NB4 (cell line): Measurements from ENCODE around the gene DDX51.

ENCODE experiments used
- MAX ChIP-seq: IDR thresholded peaks from 2 replicates; pipeline ENCODE4 v1.6.1; 2011; ENCODE audit warnings: low read depth, low read length
- MYC ChIP-seq: IDR thresholded peaks from 2 replicates; pipeline ENCODE4 v1.6.1; 2011; ENCODE audit warnings: low read depth, low read length
- POLR2A ChIP-seq: IDR thresholded peaks from 2 replicates; pipeline ENCODE4 v1.6.1; 2011; ENCODE audit warnings: mild to moderate bottlenecking; ENCODE audit not compliant: insufficient read length; ENCODE audit errors: extremely low read depth
- TF ChIP-seq, protein P1 (sequence below): IDR thresholded peaks from one replicate; pipeline ENCODE4 v1.5.1; 2012; ENCODE audit warnings: low read depth, low read length

- TF ChIP-seq, protein P1, sequence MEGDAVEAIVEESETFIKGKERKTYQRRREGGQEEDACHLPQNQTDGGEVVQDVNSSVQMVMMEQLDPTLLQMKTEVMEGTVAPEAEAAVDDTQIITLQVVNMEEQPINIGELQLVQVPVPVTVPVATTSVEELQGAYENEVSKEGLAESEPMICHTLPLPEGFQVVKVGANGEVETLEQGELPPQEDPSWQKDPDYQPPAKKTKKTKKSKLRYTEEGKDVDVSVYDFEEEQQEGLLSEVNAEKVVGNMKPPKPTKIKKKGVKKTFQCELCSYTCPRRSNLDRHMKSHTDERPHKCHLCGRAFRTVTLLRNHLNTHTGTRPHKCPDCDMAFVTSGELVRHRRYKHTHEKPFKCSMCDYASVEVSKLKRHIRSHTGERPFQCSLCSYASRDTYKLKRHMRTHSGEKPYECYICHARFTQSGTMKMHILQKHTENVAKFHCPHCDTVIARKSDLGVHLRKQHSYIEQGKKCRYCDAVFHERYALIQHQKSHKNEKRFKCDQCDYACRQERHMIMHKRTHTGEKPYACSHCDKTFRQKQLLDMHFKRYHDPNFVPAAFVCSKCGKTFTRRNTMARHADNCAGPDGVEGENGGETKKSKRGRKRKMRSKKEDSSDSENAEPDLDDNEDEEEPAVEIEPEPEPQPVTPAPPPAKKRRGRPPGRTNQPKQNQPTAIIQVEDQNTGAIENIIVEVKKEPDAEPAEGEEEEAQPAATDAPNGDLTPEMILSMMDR, result no peak
- TF ChIP-seq MYC, result no peak
- TF ChIP-seq POLR2A, result no peak
- no peak for TF ChIP-seq MAX
Observed at GRCh38 chr12:132132609-132133430, 11.3 kb downstream of the DDX51 start.
